ENCODE data around the gene TGFA. TPM values are rescaled to one million over a fixed set of nuclear protein-coding genes. Genes with fewer than 3 reads are reported as not detected.
A peak's percentile ranks its signal among the peaks of the same experiment; 100 is the strongest.

The TGFA gene
- total and polyA plus RNA-seq, 3 experiments from 2014 or later, result 0.35 to 3.0 (median 0.42) TPM

GRCh38 chr2:70551167-70551566, 2.5 kb downstream of the TGFA start:
- H3K36me3 Mint-ChIP-seq, result peaks cover 0 to 2% (median 0%) of the 10 kb centered on the region in 3 donors
- Histone ChIP-seq H3K9me3 (ENCODE audit: low read length) (no peaks in the 10 kb centered on the region), H3K4me3 (ENCODE audit: low read length) (no peak overlapping the region), H3K27ac (ENCODE audit: low read depth, low read length) (no peak overlapping the region), H3K4me1 (ENCODE audit: insufficient read depth, low read length) (peaks cover 23% of the 10 kb centered on the region), H3K36me3 (ENCODE audit: insufficient read depth, low read length) (no peaks in the 10 kb centered on the region), H3K27me3 (ENCODE audit: insufficient read depth, low read length, poor library complexity, severe bottlenecking) (no peaks in the 10 kb centered on the region)
- no peak for DNase-seq
- POLR2A ChIA-PET, result no interaction called here
- H3K27me3 Mint-ChIP-seq, result peaks cover 2 to 4% of the 10 kb centered on the region in 2 donors
- peak overlapping the region in 4 of 7 donors; percentile 13 to 93 (median 29) for H3K4me3 Mint-ChIP-seq
- no peaks in the 10 kb centered on the region for H3K9me3 Mint-ChIP-seq
- CTCF ChIA-PET, result interaction anchor here (0.6 kb wide), 1 partner anchor 59 kb away, joined by 3 read pairs; no protein-coding TSS in a partner anchor
- H3K27ac Mint-ChIP-seq, result peak overlapping the region in 5 of 8 donors; percentile 1 to 87 (median 7)
- peaks cover 26 to 31% (median 27%) of the 10 kb centered on the region in 3 donors for H3K4me1 Mint-ChIP-seq

DNA sequence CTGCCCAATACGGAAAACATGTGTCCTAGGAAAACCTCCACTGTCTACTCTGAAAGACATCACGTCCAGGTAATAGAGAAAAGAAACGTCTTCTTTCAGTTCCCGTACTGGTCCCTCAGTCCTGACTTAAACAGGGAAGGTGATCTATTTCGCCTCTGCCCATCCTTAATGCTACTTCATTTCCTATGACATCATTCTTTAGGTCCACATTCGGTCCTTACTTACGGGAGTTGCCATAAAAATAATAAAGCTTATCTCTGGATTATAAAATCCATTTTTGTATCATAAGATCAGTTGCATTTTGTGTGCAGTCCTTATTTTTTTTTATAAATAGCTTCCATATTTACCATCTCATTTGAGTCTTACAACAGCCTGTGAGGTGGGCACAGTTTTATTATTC, 3.7 kb downstream of the TGFA start:
- Histone ChIP-seq H3K27me3 (ENCODE audit: insufficient read depth, low read length, poor library complexity, severe bottlenecking) (no peaks in the 10 kb centered on the region), H3K4me3 (ENCODE audit: low read length) (no peak overlapping the region), H3K27ac (ENCODE audit: low read depth, low read length) (no peak overlapping the region), H3K9me3 (ENCODE audit: low read length) (no peaks in the 10 kb centered on the region), H3K4me1 (ENCODE audit: insufficient read depth, low read length) (peaks cover 19% of the 10 kb centered on the region), H3K36me3 (ENCODE audit: insufficient read depth, low read length) (no peaks in the 10 kb centered on the region)
- ChIA-PET CTCF (interaction anchor here (0.9 to 1.2 kb wide), 2 partner anchors 11 to 25 kb away, joined by 3 to 4 read pairs; no protein-coding TSS in a partner anchor), POLR2A (no interaction called here)
- Mint-ChIP-seq H3K4me3 (peak overlapping the region in 1 of 7 donors; percentile 14), H3K9me3 (no peaks in the 10 kb centered on the region), H3K36me3 (peaks cover 0 to 2% (median 0%) of the 10 kb centered on the region in 3 donors), H3K27ac (no peak overlapping the region), H3K4me1 (peaks cover 24 to 28% (median 25%) of the 10 kb centered on the region in 3 donors), H3K27me3 (peaks cover 0 to 4% of the 10 kb centered on the region in 2 donors)
- no peak for DNase-seq

GRCh38 chr2:70549064-70549710, 4.4 kb downstream of the TGFA start:
- POLR2A ChIA-PET, result no interaction called here
- H3K4me1 Mint-ChIP-seq, result peaks cover 18 to 20% (median 19%) of the 10 kb centered on the region in 3 donors
- Histone ChIP-seq H3K4me1 (ENCODE audit: insufficient read depth, low read length) (peaks cover 11% of the 10 kb centered on the region), H3K27ac (ENCODE audit: low read depth, low read length) (no peak overlapping the region), H3K4me3 (ENCODE audit: low read length) (no peak overlapping the region), H3K36me3 (ENCODE audit: insufficient read depth, low read length) (no peaks in the 10 kb centered on the region), H3K9me3 (ENCODE audit: low read length) (no peaks in the 10 kb centered on the region), H3K27me3 (ENCODE audit: insufficient read depth, low read length, poor library complexity, severe bottlenecking) (no peaks in the 10 kb centered on the region)
- peak overlapping the region in 1 of 8 donors; percentile 11 for H3K27ac Mint-ChIP-seq
- CTCF ChIA-PET, result interaction anchor here (0.9 to 1.2 kb wide), 2 partner anchors 12 to 24 kb away, joined by 3 to 4 read pairs; no protein-coding TSS in a partner anchor
- H3K36me3 Mint-ChIP-seq, result peaks cover 0 to 2% (median 0%) of the 10 kb centered on the region in 3 donors
- H3K9me3 Mint-ChIP-seq, result no peaks in the 10 kb centered on the region
- no peak for DNase-seq
- H3K27me3 Mint-ChIP-seq, result peaks cover 3 to 4% of the 10 kb centered on the region in 2 donors
- H3K4me3 Mint-ChIP-seq, result no peak overlapping the region

GRCh38 chr2:70548233-70548632, 5.4 kb downstream of the TGFA start:
- DNase-seq, result no peak
- Mint-ChIP-seq H3K9me3 (no peaks in the 10 kb centered on the region), H3K27ac (peak overlapping the region in 3 of 8 donors; percentile 15 to 35 (median 33)), H3K4me3 (peak overlapping the region in 1 of 7 donors; percentile 22), H3K36me3 (peaks cover 0 to under 1% (median 0%) of the 10 kb centered on the region in 3 donors), H3K4me1 (peaks cover 15 to 16% (median 16%) of the 10 kb centered on the region in 3 donors), H3K27me3 (peaks cover 3 to 4% of the 10 kb centered on the region in 2 donors)
- CTCF ChIA-PET, result no interaction called here
- Histone ChIP-seq H3K4me3 (ENCODE audit: low read length) (no peak overlapping the region), H3K27ac (ENCODE audit: low read depth, low read length) (no peak overlapping the region), H3K9me3 (ENCODE audit: low read length) (no peaks in the 10 kb centered on the region), H3K4me1 (ENCODE audit: insufficient read depth, low read length) (peaks cover 11% of the 10 kb centered on the region), H3K36me3 (ENCODE audit: insufficient read depth, low read length) (no peaks in the 10 kb centered on the region), H3K27me3 (ENCODE audit: insufficient read depth, low read length, poor library complexity, severe bottlenecking) (no peaks in the 10 kb centered on the region)
- POLR2A ChIA-PET, result no interaction called here

DNA sequence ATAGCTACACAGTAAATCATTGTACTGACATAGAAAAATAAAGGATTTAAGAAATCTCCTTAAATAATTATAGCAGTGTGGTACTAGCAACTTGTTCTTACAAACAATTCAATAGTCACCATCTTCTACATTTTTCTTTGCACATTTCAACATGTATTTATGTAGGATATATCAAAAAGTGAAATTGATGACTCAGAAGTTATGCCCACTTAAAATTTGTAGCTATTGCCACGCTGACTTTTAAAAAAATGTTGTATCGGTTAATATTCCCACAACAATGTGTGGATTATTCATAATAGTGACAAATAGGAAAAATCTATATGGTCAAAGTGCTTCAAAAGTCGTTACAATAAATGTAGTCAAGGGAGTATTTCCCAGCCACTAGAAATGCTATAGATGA, 6.7 kb downstream of the TGFA start:
- Histone ChIP-seq H3K4me1 (ENCODE audit: insufficient read depth, low read length) (peaks cover 2% of the 10 kb centered on the region), H3K36me3 (ENCODE audit: insufficient read depth, low read length) (no peaks in the 10 kb centered on the region), H3K27ac (ENCODE audit: low read depth, low read length) (no peak overlapping the region), H3K4me3 (ENCODE audit: low read length) (no peak overlapping the region), H3K9me3 (ENCODE audit: low read length) (no peaks in the 10 kb centered on the region), H3K27me3 (ENCODE audit: insufficient read depth, low read length, poor library complexity, severe bottlenecking) (no peaks in the 10 kb centered on the region)
- Mint-ChIP-seq H3K4me1 (peaks cover 1 to 3% (median 3%) of the 10 kb centered on the region in 3 donors), H3K9me3 (no peaks in the 10 kb centered on the region), H3K27ac (no peak overlapping the region), H3K27me3 (peaks cover 4 to 8% of the 10 kb centered on the region in 2 donors), H3K4me3 (no peak overlapping the region), H3K36me3 (no peaks in the 10 kb centered on the region)
- DNase-seq, result no peak
- POLR2A ChIA-PET, result no interaction called here
- CTCF ChIA-PET, result no interaction called here

DNA sequence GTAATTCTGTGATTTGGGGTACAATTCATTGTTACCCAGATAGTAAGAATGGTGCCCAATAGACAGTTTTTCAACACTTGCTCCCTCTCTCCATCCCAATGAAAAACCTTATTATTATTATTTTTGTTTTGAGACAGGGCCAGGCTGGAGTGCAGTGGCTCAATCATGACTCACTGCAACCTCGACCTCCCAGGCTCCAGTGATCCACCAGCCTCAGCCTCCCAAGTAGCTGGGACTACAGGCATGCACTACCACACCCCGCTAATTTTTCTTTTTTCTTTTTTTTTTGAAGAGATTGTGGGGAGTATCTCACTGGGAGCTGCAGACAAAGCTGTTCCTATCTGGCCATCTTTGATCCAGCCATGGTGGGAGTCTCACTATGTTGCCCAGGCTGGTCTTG, 7.2 kb downstream of the TGFA start:
- Mint-ChIP-seq H3K36me3 (no peaks in the 10 kb centered on the region), H3K4me3 (no peak overlapping the region), H3K4me1 (no peaks in the 10 kb centered on the region), H3K9me3 (no peaks in the 10 kb centered on the region), H3K27me3 (peaks cover 4 to 8% of the 10 kb centered on the region in 2 donors), H3K27ac (no peak overlapping the region)
- POLR2A ChIA-PET, result no interaction called here
- no peaks in the 10 kb centered on the region for H3K36me3 ChIP-seq (ENCODE audit: insufficient read depth, low read length)
- H3K4me3 ChIP-seq (ENCODE audit: low read length), result no peak overlapping the region
- no peaks in the 10 kb centered on the region for H3K27me3 ChIP-seq (ENCODE audit: insufficient read depth, low read length, poor library complexity, severe bottlenecking)
- CTCF ChIA-PET, result no interaction called here
- no peak for DNase-seq
- H3K9me3 ChIP-seq (ENCODE audit: low read length), result no peaks in the 10 kb centered on the region
- no peak overlapping the region for H3K27ac ChIP-seq (ENCODE audit: low read depth, low read length)
- no peaks in the 10 kb centered on the region for H3K4me1 ChIP-seq (ENCODE audit: insufficient read depth, low read length)

- H3K4me3 ChIP-seq (ENCODE audit: low read length), result no peak overlapping the region
- Mint-ChIP-seq H3K4me1 (no peaks in the 10 kb centered on the region), H3K27ac (no peak overlapping the region), H3K9me3 (peaks cover 0 to 5% (median under 1%) of the 10 kb centered on the region in 5 donors), H3K27me3 (peaks cover 0 to 17% of the 10 kb centered on the region in 2 donors), H3K4me3 (no peak overlapping the region), H3K36me3 (peaks cover 0 to 8% (median 3%) of the 10 kb centered on the region in 3 donors)
- no peaks in the 10 kb centered on the region for H3K4me1 ChIP-seq (ENCODE audit: insufficient read depth, low read length)
- no peaks in the 10 kb centered on the region for H3K36me3 ChIP-seq (ENCODE audit: insufficient read depth, low read length)
- POLR2A ChIA-PET, result no interaction called here
- CTCF ChIA-PET, result no interaction called here
- no peak for DNase-seq
- H3K27me3 ChIP-seq (ENCODE audit: insufficient read depth, low read length, poor library complexity, severe bottlenecking), result no peaks in the 10 kb centered on the region
- no peaks in the 10 kb centered on the region for H3K9me3 ChIP-seq (ENCODE audit: low read length)
- no peak overlapping the region for H3K27ac ChIP-seq (ENCODE audit: low read depth, low read length)
These were observed 12.1 kb downstream of the TGFA start for GRCh38 chr2:70541481-70542020.

DNA sequence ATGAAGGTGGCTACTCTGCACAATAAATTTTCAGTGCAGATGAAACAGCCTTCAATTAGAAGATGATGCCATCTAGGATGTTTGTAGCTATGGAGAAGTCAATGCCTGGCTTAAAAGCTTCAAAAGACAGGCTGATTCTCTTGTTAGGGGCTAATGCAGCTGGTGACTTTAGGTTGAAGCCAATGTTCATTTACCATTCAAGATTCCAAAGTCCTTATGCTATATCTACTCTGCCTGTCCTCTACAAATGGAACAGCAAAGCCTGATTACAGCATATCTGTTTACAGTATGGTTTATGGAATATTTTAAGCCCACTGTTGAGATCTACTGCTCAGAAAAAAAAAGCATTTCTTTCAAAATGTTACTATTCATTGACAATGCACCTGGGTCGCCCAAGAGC, 15.8 kb downstream of the TGFA start:
- ChIA-PET CTCF (interaction anchor here (1.3 kb wide), 1 partner anchor 15 kb away, joined by 3 read pairs; the partner anchor contains the start of gene TGFA), POLR2A (no interaction called here)
- no peak for DNase-seq
- Histone ChIP-seq H3K9me3 (ENCODE audit: low read length) (no peaks in the 10 kb centered on the region), H3K4me1 (ENCODE audit: insufficient read depth, low read length) (no peaks in the 10 kb centered on the region), H3K27ac (ENCODE audit: low read depth, low read length) (no peak overlapping the region), H3K4me3 (ENCODE audit: low read length) (no peak overlapping the region), H3K27me3 (ENCODE audit: insufficient read depth, low read length, poor library complexity, severe bottlenecking) (no peaks in the 10 kb centered on the region), H3K36me3 (ENCODE audit: insufficient read depth, low read length) (no peaks in the 10 kb centered on the region)
- Mint-ChIP-seq H3K27me3 (peaks cover 0 to 30% of the 10 kb centered on the region in 2 donors), H3K9me3 (peaks cover 4 to 11% (median 8%) of the 10 kb centered on the region in 5 donors), H3K27ac (no peak overlapping the region), H3K4me1 (no peaks in the 10 kb centered on the region), H3K36me3 (peaks cover 0 to 18% (median 3%) of the 10 kb centered on the region in 3 donors), H3K4me3 (no peak overlapping the region)

Measured in CD8-positive, alpha-beta memory T cell (primary cell).